Limb (tissue), 2 donors: ENCODE measurements around the gene USP5.

Experiments
- DNase-seq, 2 donors: peaks; one replicate each; pipeline ENCODE4 v3.0.0-alpha.2; 2016; ENCODE audit errors: extremely low spot score in 2 of 2

The USP5 gene, protein sequence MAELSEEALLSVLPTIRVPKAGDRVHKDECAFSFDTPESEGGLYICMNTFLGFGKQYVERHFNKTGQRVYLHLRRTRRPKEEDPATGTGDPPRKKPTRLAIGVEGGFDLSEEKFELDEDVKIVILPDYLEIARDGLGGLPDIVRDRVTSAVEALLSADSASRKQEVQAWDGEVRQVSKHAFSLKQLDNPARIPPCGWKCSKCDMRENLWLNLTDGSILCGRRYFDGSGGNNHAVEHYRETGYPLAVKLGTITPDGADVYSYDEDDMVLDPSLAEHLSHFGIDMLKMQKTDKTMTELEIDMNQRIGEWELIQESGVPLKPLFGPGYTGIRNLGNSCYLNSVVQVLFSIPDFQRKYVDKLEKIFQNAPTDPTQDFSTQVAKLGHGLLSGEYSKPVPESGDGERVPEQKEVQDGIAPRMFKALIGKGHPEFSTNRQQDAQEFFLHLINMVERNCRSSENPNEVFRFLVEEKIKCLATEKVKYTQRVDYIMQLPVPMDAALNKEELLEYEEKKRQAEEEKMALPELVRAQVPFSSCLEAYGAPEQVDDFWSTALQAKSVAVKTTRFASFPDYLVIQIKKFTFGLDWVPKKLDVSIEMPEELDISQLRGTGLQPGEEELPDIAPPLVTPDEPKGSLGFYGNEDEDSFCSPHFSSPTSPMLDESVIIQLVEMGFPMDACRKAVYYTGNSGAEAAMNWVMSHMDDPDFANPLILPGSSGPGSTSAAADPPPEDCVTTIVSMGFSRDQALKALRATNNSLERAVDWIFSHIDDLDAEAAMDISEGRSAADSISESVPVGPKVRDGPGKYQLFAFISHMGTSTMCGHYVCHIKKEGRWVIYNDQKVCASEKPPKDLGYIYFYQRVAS

DNA sequence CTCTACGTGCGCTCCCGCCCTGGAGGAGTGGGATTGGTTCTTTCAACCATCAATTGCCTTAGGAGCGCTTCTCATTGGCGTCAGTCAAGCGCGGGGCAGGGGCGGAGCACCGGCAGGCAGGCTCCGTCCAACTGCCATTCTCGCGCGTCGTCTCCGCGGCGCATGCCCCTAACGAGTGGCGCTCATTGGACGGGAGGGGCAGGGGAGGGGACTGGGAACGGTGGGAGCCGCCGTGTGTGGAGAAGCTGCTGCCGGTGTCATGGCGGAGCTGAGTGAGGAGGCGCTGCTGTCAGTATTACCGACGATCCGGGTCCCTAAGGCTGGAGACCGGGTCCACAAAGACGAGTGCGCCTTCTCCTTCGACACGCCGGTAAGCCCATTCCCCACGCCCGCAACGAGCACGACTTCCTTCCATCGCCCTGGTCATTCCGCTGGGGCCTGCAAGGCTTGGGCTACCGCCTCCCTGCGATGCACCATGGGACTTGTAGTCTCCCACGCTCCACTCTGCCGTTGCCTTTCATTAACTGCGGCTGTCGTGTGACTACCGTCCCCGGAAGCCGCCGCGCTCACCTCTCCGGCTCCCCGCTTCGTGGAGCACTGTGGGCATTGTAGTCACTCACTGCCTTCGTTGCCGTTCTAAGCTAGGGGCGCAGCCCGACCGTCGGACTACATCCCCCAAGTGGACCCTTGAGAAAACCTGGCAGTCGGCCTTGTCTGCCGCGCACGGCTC, at the start of gene USP5:
Gene USP5, plus strand, starts transcription at position 230 of the 730 bp plus-strand sequence. Its CDS starts 30 bp downstream, at position 260.
- DNase-seq = peak; percentile 99 to 100

GRCh38 chr12:6807170-6807569, 44.8 kb upstream of the USP5 start:
- DNase-seq = no peak

DNA sequence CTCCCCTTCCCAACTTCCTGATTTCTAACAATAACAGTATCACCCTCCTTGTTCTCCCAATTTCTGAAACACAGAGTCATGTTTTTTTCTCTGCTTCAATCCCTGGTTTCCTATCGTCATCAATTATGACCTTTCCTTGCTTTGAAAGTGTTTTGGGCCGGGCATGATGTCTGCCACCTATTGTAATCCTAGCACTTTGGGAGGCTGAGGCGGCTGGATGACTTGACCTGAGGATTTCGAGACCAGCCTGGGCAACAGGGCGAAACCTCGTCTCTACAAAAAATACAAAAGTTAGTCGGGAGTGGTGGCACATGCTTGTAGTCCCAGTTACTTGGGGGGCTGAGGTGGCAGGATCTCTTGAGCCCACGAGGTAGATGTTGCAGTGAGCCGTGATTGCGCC, 42.9 kb upstream of the USP5 start:
- no peak for DNase-seq

- no peak for DNase-seq
Measured at GRCh38 chr12:6810758-6811157, 41.2 kb upstream of the USP5 start.

DNA sequence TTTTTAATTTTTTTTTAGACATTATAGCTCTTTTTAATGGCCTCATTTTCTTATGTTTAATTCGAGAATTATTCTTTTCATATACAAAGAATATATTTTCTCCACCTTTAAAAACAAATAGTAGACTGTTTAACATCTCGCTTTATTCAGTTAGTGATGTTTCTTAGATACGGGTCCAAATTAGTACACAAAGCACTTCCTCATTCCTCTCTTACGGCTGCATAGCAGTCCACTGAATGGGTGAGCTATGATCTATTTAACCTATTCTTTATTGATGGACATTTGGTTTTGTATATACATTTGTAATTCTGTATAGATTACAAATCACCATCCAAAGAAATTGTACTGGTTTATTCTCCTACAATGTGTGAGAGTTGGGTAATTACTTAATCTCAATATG, 38.6 kb upstream of the USP5 start:
- DNase-seq = no peak

DNA sequence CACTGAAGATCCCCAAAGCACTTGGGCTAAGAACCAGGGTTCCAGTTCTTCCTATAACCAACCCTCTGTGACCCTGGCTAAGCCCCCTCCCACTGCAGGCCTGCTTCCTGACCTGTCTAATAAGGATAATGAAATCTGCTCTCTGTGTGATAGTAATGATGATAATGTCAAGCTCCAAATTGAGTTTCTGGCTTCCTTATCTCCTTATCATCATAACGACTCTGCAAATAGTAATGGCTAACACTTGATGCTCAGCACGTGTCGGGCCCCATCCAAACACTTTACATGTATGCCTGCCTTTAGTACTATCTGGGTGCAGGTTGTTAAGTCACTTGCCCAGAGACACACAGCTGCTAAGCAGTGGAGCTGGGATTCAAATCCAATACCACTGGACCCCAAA, 35.4 kb upstream of the USP5 start:
- DNase-seq = no peak

GRCh38 chr12:6817098-6817497, 34.9 kb upstream of the USP5 start:
- DNase-seq = no peak

GRCh38 chr12:6817662-6818157, 34.2 kb upstream of the USP5 start:
- DNase-seq = no peak

GRCh38 chr12:6818222-6818621, 33.7 kb upstream of the USP5 start:
- no peak for DNase-seq

- no peak for DNase-seq
Measured at GRCh38 chr12:6818645-6819044, 33.3 kb upstream of the USP5 start.

GRCh38 chr12:6819106-6820030, 32.6 kb upstream of the USP5 start:
- DNase-seq = no peak

- DNase-seq = no peak
Measured at GRCh38 chr12:6820166-6820565, 31.8 kb upstream of the USP5 start.

GRCh38 chr12:6821591-6822425, 30.1 kb upstream of the USP5 start, which contains the start of gene GPR162:
Gene GPR162 (plus strand): TSS chr12:6821821. CDS start chr12:6823899, 2,078 bp downstream.
- DNase-seq = peak; percentile 75 to 89

DNA sequence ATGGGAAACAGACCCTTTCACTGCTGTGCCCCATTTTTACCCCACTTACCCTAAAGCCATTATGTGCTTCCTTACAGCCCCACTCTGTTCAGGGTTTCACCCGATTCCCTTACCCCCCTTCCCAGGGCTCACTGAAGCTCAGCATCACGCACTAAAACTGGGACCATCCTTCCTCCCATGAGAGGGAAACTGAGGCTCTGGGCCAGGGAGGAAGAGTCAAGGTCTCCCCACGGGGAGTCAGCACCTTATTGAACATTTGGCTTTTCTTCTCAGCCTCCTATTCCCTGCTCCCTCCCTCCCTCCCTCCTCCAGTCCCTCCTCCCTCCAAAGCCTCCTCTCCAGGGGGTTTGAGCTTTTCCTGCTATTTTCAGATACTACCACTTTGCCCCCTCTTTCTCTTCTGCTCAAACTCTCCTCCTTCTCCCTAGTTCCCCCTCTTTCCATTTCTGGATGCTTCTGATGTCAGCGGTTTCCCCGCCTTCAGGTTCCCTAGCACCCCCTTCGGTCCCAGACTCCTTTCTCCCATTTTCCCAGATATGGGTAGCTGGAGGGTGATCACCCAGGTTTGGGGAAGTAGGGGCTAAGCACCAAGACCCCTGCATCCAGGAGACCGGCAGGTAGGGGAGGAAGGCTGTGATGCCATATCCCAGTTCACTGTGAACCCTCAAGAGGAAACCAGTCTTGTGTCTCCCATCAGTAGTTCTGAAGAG, 29.4 kb upstream of the USP5 start:
- DNase-seq = no peak

DNA sequence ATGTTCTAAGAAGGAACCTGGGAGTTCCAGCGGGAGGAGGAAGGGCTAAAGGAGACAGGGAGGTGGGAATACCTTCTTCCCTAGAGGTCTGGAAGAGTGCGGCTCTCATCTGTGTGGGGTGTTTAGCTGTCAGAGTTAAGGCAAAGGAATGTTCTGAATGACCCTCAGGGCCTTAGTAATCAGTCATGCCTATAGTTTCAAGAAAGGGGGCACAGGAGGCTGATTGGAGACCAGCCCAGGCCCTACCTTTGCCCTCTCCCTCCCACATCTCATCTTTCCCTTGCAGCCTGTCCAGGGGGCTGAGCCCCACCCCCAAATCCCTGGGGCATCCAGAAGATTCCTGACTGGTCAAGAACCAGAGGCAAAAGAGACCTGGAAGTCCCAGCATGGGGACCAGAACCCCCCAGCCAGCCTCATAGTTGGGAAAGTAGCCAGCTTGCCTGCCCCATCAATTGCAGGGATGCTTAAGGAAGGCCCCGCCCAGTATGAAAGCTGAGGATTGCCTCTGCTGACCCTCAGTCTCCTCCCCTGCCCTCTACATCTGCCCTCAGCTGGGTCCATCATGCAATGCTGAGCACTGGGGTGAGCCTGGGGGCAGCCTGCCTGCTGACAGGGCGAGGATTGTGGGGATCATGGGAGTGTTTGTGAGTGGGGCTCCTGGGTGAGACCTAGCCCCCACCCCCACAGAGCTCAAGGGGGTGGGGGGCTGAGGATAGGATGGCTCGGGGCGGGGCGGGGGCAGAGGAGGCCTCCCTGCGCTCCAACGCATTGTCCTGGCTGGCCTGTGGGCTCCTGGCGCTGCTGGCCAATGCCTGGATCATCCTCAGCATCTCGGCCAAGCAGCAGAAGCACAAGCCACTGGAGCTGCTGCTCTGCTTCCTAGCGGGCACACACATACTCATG, 28.5 kb upstream of the USP5 start:
- DNase-seq = no peak

GRCh38 chr12:6824085-6824775, 27.7 kb upstream of the USP5 start:
- DNase-seq = no peak

DNA sequence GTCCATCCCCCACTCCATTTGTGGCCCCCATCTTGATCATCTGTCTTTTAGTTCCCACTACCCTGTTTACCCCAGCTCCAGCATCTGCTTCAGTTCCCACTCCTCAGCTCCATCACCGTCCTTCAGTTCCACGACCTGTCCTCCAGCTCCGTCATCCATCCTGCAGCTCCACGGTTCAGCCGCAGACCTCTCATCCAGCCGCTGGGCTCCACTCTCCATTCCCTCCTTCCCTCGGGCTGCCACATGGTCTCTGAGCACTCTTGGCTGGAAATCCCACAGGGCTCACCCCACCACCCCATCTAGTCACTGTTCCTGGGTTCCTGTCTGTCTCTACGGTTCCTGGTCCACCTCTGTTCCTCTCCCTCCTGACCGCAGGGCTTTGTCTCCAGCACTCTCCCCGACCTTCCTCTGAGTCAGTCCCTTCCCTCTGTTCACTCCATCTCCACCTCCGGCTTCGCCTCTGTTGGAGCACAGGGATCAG, 27.0 kb upstream of the USP5 start:
- DNase-seq = peak in 1 of 2 donors; percentile 38
